Measurements from ENCODE around the gene TMC4. TPM values are rescaled to one million over a fixed set of nuclear protein-coding genes. Genes with fewer than 3 reads are reported as not detected.
"Not testable (repeated sequence)": the region's sequence is repeated elsewhere in the genome, so short reads cannot be mapped to it uniquely, and the experiment has no call there.

Gene TMC4
- total RNA-seq, 1 donor: not detected

DNA sequence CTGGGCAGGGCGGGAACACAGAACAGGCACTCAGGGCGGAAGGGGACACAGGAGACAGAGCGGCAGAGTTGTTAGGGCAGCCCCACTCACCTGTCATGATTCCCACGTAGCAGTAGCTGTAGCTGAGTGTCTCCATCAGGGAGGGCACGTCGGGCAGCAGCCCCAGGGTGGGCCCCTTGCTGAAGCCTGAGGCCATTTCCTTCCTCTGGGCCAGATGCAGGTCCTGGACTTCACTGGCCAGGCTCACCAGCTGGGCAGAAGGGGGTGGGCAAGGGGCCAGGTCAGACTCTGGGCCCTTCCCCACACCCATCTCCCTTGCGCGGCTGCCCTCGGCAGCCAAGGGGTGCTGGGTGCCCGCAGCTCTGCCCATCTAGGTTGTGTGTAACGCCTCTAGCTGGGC, 10.5 kb upstream of the TMC4 start:
- DNase-seq (ENCODE audit: low read depth): no peak
- TF ChIP-seq, protein P1, sequence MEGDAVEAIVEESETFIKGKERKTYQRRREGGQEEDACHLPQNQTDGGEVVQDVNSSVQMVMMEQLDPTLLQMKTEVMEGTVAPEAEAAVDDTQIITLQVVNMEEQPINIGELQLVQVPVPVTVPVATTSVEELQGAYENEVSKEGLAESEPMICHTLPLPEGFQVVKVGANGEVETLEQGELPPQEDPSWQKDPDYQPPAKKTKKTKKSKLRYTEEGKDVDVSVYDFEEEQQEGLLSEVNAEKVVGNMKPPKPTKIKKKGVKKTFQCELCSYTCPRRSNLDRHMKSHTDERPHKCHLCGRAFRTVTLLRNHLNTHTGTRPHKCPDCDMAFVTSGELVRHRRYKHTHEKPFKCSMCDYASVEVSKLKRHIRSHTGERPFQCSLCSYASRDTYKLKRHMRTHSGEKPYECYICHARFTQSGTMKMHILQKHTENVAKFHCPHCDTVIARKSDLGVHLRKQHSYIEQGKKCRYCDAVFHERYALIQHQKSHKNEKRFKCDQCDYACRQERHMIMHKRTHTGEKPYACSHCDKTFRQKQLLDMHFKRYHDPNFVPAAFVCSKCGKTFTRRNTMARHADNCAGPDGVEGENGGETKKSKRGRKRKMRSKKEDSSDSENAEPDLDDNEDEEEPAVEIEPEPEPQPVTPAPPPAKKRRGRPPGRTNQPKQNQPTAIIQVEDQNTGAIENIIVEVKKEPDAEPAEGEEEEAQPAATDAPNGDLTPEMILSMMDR (IDR thresholded peaks at IDR 0.05; ENCODE audit: insufficient read depth, low read depth, low read length): no peak
- no peak overlapping the region for H3K4me3 ChIP-seq (ENCODE audit: low read depth, low read length)

DNA sequence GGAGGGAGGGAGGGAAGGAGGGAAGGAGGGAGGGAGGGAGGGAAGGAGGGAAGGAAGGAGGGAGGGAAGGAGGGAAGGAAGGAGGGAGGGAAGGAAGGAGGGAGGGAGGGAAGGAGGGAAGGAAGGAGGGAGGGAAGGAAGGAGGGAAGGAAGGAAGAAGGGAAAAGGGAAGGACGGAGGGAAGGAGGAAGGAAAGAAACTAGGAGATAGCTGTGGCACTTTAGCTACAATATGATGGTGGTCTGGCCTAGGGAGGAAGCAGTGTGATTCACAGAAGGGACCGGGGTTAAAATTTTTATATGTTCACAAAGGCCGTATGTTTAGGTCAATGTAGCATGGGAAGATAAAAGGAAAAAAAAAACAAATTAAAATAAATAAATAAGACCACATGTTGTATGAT, 8.9 kb upstream of the TMC4 start:
- H3K4me3 ChIP-seq (ENCODE audit: low read depth, low read length); DNase-seq (ENCODE audit: low read depth): not testable (repeated sequence)

DNA sequence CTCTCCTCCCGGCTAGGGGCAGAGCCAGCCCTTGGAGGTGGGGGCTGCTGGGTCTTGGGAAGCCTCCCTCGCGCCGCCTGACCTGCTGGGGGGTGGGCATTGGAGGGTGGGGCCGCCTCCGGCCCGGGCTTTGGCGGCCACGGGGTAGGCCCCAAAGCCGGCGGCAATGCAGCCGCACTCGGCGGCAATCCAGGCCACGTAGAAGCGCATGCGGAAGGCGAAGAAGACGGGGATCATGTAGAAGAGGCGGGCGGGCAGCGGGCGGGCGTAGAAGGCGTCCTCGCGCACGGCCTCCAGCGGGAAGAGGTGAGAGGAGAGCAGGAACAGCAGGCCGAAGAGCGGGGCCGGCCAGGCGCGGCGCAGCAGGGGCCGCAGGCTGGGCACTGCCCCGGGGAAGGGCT, 7.7 kb upstream of the TMC4 start:
- no peak overlapping the region for H3K4me3 ChIP-seq (ENCODE audit: low read depth, low read length)
- DNase-seq (ENCODE audit: low read depth): no peak
- TF ChIP-seq, protein P1 (IDR thresholded peaks at IDR 0.05; ENCODE audit: insufficient read depth, low read depth, low read length): no peak

DNA sequence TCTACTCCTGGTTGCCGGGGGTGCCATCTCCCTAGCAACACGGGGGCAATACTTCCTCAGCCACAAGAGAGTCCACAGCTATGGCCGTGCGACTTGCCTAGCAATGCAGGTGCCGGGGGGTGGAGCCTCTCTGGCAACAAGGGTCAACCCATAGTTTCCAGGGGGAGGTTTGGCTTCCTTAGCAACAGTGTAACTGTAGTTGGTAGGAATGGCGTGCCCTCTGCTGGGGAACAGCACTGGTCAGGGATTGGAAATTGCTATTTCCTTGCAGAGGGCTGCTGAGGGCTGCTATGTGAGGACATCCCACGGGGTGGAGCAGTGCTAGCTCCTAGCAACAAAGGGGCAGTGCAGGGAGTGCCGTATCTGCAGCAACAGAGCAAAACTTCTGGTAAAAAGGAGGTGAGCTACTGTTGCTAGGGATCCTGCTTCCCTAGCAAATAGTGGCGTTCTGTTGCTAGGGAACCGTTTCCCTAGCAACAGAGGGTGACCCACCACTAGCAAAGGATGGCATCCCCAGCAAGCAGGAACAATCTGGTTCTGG, 7.0 kb upstream of the TMC4 start:
- TF ChIP-seq, protein P1 (IDR thresholded peaks at IDR 0.05; ENCODE audit: insufficient read depth, low read depth, low read length): peak; percentile 59
- no peak overlapping the region for H3K4me3 ChIP-seq (ENCODE audit: low read depth, low read length)
- DNase-seq (ENCODE audit: low read depth): peak; percentile 76

DNA sequence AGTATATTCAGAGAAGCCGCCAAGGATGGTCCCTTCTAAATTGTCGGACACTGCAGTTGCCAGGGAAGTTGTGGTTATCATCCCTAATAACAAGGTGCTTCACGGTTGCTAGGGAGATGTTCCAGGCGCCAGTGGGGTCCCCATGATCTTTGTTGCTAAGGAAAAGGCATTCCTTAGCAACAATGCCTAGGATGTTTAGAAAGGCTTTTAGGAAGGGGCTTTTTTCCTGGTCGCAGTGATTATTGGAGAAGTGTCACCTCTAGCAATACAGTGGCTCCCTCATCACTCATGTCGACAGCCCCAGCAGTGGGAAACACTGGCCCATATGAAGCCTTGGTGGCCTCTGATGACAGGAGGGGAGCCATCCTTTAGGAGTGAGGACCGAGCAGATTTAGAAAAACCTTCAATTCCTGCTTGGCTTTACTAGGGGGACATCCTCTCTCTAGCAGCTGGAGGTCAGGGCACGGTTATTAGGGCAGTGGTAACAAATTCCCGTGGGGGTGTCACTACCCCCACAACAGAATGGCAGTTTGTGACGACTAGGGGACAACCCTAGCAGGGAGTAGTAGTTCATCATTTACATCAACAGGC, 6.4 kb upstream of the TMC4 start:
- TF ChIP-seq, protein P1 (IDR thresholded peaks at IDR 0.05; ENCODE audit: insufficient read depth, low read depth, low read length): no peak
- H3K4me3 ChIP-seq (ENCODE audit: low read depth, low read length): no peak overlapping the region
- DNase-seq (ENCODE audit: low read depth): no peak

DNA sequence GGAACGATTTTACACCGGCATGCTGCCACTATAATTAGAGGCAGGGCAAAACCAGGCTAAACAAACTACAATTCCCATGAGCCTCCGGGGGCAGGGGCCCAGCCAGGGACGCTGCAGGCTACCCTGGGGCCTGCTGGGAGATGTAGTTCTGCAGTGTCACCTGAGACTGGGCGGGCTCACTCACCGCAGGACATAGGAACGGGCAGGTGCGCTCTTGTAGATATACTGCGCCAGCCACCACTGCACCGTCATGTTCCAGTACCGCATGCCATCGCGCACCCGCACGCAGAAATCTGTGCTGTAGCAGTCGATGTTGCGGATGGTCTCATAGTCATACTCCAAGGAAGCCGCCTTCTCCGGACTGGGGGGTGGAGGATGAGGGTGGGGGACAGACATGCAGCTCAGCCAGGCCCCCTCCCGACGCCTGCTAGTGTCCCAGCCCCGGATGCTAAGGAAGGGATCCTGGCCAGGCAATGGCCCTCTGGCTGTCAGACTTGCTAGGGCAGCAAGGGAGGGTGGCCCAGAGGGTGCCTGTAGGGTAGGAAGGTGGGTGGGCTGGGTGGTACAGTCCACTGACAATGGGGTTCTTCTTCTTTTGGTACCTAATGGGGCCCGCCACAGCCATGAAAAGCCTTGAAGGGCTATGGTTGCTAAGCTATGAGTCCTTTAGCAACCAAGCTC, 5.8 kb upstream of the TMC4 start:
- no peak for DNase-seq (ENCODE audit: low read depth)
- H3K4me3 ChIP-seq (ENCODE audit: low read depth, low read length): no peak overlapping the region
- TF ChIP-seq, protein P1 (IDR thresholded peaks at IDR 0.05; ENCODE audit: insufficient read depth, low read depth, low read length): no peak

DNA sequence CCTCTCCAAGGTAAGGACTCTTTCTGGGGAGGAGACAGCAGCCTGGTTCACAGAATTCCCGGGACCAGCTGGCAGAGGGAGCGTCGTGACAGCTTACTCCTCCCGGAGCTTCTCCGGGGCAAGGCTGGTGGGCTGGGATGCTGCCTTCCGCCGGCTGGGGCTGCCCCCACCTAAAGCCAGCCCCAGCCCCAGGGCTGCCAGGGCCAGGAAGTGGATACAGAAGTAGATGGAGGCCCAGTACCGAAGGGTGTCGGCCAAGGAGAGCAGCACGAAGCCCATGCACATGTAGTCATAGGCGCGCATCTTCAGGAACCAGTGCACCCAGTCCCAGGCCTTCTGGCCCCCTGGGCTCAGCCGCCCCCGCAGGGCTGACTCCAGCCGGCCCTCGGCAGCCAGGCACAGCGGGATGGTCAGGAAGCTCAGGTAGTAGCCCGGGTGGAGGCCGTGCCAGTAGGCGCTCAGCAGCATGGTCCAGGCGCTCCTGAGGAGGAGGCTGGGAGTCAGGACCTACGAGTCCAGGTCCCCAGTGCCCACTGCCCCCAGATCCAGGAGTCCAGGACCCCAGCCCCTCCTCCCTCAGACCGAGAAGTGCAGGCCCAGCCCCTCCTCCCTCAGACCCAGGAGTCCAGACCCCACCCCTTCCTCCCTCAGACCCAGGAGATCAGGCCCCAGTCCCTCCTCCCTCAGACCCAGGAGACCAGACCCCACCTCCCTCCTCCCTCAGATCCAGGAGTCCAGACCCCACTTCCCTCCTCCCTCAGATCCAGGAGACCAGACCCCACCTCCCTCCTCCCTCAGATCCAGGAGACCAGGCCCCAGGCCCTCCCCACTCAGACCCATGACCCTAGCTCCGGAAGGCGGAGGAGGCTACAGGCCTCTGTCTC, 1.2 kb upstream of the TMC4 start:
- no peak overlapping the region for H3K4me3 ChIP-seq (ENCODE audit: low read depth, low read length)
- DNase-seq (ENCODE audit: low read depth): no peak
- TF ChIP-seq, protein P1 (IDR thresholded peaks at IDR 0.05; ENCODE audit: insufficient read depth, low read depth, low read length): no peak
